HG03521 (cell line): Measurements from ENCODE around the gene GMDS.

ENCODE experiments used
- ATAC-seq: cut with Tn5 transposase; IDR thresholded peaks from one replicate; pipeline ENCODE4 v1.9.1; 2021; ENCODE audit warnings: mild to moderate bottlenecking, moderate library complexity; ENCODE audit not compliant: unreplicated experiment

Gene GMDS

DNA sequence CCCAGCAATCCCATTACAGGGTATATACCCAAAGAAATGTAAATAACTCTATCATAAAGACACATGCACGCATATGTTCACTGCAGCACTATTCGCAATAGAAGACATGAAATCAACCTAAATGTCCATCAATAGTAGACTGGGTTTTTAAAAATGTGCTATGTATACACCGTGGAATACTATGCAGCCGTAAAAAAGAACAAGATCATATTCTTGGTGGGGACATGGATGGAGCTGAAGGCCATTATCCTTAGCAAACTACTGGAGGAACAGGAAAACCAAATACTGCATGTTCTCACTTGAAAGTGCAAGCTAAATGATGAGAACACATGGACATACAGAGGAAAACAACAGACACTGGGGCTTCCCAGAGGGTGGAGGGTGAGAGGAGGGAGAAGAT lies 201.2 kb downstream of the GMDS start:
- no peak for ATAC-seq

DNA sequence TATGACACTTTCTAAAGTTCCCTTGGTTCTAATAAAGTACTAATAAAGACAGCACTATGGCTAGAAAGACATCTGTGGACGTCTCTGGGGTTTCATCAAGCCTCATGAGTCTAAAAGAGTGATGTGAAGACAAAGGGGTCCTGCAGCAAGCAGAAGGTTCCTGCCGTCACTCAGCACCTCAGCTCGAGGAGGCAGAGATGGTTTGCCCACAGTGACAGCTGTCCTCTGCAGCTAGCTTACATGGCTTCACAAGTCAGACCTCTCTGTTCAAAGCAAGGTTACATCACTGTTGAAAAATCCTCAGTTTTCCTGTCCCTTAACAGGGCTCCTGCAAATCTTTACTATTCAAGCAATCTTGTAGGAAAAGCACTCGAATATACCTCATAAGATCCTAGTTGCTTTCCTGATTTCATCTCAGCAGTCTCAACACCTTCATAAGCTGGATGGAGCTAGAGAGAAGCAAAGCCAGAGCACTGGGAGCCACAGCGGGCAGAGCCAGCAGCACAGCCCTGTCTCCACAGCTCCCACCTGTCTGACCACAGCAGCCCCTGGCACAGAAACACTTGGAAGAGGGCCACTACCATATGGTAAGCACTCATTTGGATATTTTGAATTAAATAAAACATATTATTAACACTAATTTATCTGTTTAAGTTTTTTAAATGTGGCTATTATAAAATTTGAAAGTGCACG lies 202.3 kb downstream of the GMDS start:
- ATAC-seq, result no peak

DNA sequence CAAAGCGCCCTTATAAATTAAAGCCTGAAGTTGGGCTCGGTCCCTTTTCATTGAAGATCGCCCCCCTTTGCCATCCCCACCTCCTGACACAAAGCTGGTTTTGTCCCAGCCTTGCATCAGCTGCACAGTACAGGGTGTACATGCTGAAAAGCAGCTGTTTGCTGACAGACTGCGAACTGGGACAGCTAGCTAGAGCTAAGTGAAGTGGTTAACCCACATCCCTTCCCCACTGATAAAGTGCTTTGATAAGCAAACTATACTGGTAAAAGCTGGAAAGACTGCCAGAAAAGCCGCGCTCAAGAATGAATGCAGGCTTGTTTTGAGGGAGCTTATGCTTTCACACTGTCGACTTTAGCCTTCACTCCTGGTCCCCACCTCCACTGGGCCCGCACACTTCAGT lies 207.3 kb downstream of the GMDS start:
- no peak for ATAC-seq

DNA sequence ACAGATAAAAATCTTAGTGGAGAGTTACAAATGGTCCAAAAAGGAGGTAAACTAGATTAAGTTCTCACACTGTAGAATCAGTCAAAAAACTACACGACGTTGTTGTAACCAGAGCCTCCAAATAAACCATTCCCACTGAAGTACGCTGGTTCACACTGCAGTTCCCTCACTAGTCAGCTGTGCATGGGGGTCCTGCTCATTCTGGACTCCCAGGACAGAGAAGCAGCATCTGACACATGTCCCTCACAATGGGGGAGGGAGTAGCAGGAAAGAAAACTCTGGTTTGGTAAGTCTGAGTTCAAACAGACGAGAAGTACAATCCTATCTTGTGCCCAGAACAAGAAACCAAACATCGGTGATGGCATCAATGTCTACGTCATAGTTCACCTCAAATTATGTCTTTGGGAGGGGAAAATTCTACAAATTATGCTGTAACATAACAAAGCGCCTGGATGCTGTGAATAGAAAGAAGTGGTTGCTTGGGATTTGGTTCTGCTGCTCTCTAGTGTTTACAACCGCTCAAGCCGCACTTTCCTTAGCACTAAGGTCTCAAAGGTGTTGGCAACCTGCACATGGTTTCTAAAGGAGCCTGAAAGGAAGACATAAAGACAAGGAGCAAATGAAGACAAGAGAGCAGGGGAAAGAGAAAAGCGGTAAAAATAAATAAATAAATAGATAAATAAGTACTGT lies 208.0 kb downstream of the GMDS start:
- no peak for ATAC-seq

DNA sequence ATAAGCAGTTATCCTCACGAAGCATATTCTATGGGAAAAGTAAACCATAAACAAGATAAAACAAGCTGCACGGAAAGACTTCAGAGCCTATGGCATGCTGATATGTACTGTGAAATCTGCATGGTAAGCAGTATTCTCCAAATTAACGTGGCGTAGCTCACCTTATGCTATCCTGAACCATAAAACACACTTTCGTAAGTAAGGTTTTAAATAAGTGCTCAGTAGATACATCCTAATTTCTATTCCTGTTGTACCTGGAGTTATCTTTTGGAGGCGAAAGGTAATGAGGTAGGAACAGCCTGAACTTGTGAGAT lies 208.7 kb downstream of the GMDS start:
- no peak for ATAC-seq

DNA sequence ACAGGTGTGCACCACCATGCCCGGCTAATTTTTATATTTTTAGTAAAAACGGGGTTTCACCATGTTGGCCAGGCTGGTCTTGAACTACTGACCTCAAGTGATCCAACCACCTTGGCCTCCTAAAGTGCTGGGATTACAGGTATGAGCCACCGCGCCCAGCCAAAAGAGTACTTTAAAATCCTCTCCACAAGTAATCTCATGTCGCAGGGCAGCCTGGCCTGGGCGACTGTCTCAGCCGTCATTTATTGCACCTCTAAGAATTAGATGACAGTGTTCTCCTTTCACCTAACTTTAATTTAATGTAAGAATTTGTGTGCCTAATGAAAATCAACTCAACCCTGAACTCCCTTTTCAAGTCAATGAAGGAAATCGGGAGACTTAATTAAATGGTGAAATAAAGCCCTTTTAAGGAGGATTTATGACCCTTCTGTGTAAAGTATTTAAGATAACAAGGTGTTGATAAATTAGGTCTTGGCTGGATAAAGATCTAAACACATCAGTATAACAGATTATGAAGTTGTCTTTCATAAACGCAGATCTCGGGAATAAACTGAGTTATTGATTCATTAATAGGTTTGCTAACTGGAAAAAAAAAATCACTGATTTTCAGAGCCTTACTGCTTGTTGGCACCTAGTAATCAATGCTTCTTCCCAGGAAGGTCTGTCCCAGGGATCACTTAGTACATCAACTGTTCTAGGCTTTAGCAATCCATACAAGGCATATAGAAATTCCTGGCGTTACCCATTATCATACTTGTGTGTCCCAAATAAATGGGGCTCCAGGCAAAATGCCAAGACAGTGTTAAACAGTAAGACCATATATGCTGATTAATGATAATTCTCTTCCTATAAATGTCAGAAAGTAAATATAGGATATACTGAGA lies 209.3 kb downstream of the GMDS start:
- ATAC-seq, result no peak

DNA sequence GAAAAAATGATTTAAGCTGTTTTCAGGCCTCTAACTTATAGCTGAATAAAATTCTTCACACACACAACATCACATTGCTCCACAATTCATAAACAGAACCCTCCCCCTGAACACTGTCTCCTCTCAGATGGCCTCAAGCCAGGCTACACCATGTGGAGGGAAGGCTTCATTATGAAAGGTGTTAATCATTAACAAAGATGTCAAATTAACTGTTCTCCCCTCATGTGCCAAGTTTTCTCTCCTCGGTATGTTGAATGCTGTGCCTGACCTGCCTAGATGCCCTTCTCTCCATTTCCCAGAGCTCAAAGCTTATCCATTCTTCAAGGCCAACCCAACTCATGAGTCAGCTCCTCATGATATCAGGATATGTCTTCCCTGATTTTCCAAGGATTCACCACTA lies 210.4 kb downstream of the GMDS start:
- no peak for ATAC-seq

DNA sequence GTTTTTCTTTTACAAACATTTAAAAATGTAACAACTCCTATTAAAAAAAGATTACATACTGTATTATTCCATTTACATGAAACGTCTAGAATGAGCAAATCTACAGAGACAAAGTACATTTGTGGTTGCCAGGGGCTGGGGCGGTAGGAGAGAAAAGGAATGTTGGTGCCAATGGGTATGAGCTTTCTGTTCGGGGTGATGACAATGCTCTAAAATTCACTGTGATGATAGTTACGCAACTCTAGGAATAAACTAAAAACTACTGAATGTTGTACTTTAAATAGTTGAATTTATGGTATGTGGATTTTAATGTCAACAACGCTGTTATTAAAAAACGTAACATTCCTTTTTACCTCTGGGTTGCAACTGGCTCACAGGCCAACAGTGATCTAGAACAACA lies 211.1 kb downstream of the GMDS start:
- ATAC-seq, result no peak

DNA sequence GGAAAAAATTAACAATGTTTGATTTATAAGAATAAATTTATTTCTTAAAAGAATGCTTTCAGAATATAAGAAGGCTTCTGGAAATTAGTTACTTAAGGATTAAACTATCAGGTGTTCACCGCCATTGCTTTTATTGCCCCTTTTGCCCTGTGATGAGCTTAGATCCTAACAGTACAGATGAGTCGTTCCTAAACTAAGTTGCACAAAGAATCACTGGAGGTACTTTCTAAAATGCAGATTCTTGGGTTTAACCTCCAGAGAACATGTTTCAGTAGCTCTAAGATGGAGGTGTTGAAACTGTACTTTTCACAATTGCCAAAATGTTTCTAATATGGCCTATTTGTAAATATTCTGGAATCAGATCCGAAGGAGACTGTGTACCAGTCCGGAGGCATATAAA lies 211.9 kb downstream of the GMDS start:
- ATAC-seq, result no peak

DNA sequence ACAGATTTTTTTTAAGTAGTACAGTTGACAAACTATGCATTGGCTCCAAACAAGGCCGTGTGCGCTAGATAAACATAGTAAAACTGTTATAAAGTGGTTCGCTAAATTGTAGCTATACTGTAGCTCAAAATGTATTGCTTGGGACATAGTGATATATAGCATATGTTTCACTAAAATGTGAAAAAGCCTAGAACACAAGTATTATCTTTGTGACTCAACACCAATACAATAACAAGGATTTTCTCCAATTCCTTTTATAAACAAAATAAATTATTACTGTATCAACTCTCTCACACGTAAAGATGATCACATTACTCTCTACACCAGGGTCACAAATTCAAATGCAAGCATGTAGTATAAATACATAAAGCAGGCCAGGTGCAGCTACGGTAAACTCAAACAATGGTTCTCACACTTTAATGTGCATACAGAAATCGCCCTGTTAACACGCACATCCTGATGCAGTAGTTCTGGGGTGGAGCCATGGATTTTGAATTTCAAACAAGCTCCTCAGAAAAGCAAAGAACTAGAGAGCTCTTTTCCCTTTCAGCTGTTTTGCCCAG lies 214.6 kb downstream of the GMDS start:
- no peak for ATAC-seq

DNA sequence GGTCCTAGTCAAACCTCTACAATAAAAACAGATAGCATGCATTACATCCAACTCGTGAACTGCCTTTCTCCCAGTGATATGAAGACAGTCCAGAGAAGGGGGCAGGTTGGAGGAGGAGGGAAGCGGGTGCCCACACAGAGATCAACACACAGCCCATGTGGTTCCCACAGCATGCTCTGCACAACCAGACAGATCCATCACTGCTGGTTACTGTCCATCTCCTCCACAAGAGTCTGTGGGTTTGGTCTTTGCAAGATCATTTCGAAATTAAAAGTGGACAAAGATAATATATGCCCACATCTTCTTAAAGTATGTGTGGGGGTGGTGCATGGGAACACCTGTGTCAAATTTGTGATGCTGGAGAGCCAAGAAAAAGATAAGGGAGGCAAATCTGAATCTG lies 215.5 kb downstream of the GMDS start:
- no peak for ATAC-seq

DNA sequence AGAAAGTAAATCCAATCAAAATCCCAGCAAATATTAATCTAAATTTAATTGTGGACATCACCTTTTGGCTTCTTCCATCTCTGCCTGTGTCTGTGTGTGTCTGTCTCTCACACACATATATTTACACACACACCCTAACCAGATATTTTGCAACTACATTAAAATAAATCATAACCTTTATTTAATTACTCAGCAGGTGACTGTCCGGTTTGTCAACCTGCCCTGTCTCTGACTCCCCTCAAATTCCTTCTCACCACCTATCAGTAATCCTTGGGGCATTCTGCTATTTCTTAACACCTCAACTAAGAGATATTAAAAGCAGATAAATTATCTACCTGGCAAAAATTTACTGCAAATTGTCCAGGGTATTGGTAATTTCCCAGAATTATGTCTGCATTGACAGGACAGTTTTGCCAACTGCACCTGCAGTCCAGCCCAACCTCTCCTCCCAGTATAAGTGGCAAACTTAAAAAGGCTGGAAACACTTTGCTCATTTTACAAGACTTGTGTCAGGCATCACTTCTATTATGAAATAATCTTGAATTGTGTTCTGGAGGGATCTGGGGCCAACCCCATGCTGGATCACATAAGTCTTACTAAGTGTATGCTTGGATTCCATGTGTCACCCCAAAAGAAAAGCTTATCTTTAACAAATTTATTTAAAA lies 216.1 kb downstream of the GMDS start:
- ATAC-seq, result no peak

DNA sequence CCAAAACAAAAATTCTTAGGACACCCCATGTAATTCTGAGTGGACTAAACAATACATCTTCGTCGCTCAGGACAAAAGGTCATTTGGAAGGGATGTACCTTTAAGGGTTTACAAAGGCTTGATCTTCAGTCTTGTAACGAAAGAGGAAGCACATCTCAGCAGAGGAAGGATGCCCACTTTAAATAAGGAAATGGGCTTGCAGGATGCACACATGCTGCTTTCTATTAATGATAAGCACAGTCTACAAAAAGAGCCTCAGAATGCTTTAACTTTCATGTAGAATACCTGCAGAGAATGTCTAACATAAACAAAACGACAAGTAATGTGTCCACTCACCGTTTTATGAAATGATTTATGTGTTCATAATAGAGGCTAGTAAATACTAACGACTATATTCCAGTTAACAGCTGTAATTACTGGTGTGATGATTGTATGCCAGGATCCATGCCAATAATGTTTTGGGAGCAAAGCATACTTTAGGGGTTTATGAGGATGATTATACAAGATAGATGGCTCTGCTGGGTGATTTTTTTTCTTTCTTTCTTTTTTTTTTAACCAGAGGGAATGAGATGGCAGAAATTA lies 216.9 kb downstream of the GMDS start:
- ATAC-seq, result no peak

DNA sequence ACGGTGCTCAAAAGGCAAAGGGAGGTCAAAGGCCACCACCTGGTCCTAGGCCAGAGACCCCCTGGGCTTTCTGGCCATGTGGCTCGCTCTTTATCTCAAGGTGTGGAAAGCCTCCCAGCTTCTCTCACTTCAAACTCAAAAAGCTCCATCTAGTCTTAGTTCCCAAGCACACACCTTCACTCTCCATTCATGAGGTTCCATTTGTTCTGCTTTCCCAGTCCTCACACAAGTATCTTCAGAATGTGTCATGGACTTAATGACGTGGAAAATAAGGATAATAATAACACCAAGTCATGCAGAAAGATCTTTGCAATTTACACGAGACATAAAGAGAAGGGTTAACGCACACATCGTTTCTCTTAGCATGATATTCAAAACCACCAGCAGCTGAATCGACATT lies 219.3 kb downstream of the GMDS start:
- ATAC-seq, result no peak

DNA sequence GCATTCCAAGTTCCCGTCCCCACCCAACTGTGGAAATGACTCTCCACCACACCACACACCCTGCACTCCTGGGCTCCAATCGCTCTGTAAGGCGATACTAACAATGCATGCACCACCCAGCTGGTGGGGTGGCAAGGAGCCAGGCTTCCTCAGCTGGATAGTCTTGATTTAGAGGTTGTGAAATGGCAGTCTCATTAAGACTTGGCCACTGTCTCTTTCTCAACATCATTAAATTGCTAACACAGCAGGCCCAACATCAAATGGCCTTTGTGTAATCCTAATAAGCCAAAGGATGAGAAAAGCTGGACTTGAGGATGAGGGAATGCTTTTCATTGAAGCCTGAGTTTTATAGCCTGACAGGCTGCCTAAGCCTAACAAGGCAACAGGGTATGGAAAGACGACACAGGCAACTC lies 223.7 kb downstream of the GMDS start:
- no peak for ATAC-seq

DNA sequence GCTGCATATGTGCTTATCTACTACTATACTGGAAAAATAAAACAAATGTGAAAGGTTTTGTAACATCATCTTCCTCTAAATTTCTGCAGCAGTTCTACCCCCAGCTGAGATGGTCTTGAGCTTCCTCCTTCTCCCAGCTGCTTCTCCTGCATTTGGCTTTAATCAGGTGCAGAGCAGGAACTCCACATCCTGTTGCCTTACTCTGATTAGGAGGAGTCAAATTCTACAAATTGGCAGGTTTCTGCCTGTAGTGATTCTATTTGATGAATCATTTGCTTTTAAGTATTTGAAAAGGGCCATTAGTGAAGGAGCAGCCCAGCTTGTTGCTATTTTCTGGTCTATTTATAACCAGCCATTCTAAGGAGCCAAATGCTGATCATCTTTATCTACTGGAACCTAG lies 224.5 kb downstream of the GMDS start:
- no peak for ATAC-seq

DNA sequence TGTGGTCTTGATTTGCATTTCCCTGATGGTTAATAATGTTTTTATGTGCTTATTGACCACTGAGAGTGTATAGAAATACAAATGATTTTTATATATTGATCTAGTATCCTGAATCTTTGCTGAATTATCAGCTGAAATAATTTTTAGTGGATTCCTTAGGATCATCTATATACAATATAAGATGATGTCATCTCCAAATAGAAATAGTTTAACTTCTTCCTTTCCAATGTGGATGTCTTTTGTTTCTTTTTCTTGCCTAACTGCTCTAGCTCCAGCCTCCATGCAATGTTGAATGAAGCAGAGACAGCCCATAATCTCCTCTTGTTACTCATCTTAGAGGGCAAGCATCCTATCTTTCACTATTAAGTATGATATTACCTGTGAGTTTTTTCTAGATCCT lies 226.4 kb downstream of the GMDS start:
- no peak for ATAC-seq

DNA sequence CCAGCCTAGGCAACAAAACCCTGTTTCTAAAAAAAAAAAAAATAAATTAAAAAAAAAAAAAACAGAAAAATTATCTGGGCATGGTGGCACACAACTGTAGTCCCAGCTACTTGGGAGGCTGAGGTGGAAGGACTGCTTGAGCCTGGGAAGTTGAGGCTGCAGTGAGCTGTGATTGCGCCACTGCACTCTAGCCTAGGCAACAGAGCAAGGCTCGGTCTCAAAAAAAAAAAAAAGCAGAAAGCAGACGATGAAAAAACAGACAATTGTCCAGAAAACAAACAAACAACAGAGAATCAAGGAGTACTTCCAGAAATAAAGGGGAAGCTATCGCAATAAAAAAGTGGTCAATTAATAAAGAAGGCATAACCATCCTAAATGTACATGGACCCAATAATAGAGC lies 229.4 kb downstream of the GMDS start:
- ATAC-seq, result no peak

DNA sequence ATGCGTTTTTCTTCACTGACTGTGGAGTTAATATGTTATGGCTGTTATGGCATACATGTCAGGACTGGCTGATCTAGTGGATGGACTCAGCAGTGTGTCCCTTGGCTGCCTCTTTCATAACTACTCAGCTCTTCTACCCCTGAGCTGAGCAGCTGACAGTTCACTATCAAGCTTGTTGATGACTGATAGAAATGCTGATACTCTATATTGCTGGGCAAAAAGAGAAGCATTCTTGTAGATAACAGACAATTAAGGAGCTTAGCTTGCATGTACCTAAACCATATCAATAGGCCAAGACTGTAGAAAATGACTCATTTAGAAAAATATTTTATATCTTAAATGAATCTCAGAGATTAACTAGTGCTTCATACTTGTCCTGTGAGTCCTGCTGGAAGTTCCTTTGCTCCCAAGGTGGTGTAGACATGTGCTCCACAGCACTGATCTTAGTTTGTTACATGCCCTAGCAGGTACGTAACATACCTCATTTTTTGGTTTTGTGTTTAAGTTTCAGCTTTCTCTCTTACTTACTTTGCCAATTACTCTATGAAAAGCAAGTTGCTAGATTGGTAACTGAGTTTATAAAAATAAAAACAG lies 236.9 kb downstream of the GMDS start:
- no peak for ATAC-seq

DNA sequence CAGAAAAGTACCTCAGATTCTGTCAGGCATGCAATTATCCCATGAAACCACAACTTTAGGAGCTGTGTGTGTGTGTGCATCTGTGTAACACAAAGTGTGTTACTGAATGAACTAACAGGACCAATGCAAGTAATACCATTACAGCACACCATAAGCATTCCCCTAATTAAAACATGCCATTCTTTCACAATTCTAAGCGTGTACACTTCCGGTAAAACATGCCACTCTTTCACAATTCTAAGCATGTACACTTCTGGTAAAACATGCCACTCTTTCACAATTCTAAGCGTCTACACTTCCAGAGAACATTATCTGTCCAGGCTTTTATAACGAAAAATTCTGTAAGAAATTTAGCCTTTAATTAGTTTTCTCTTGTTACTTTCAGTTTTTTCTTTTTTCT lies 238.2 kb downstream of the GMDS start:
- no peak for ATAC-seq
